DLD1 (cell line): ENCODE measurements around the gene CADM2.

ENCODE experiments used
- in situ Hi-C: cut with HindIII; loops from 2 replicates; pipeline ENCODE4 v1.10.0; 2017; ENCODE audit warnings: low sequenced_read_pairs

Gene CADM2

DNA sequence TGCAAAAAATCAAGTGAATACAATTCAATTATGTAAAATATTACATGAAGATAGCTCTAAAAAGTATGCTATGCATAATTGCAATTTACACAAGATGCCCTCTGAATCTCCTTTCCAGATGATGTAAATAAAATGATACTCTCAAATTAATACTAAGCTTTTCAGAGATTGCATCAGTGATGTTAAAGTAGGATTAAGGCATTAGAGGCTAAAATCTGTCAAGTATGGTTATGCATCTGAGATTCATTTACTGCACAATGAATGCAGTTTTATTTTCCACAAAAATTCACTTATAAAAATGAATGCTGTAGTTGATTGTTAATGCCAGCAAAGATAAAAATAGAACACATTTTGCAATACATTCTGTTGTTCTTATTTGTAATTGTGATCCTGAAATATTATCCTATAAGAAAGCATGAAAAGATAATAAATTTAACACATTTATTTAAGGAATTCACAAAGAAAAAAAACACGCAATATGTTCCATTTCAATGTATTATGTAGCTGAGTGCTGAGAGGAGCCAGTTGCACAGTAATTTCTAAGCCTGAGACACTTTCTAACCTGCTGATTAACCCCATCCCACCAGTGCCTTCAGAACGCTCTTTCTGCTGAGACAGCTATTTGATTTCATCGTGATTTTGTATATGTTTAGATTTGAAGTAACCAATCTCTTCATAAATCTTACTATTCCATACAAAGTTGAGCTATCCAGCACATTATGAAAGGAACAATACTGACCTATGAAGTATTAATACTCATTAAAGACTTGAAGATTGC lies 224.4 kb downstream of the CADM2 start:
- in situ Hi-C loops: no loop called here

DNA sequence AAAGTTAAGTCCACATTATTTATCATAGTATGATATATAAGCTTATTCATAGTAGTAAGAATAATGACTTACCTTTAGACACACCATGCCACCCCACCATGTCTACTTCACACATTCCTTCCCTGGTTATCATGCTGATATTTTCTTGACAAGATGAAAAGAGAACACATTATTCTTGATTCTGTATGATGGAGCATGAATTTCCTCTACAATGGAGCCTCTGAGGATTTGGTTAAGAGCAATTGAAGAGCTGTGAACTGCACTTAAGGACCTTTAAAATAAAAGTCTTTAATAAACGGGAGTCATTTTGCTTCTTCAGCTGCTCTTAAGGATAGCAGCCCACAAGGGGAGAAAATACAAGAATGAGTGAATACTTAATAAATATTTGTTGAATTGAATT lies 226.7 kb downstream of the CADM2 start:
- in situ Hi-C loops: no loop called here

DNA sequence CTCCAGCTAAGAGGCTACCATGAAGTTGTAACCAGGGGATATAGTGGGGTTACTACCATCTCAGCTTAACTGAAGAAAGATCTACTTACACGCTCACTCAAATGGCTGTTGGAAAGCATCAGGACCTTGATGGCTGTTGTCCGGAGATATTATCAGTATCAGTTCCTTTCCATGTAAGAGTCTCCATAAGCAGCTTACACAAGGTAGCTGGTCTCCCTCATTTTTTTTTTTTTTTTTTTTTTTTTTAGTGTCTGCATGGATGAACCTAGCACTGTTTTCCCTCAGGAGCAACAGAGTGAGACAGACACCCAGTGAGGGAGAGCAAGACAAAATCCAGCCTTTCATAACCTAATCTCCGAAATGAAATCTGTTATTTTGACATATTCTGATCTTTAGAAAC lies 230.9 kb downstream of the CADM2 start:
- in situ Hi-C loops: no loop called here

- in situ Hi-C loops: no loop called here
Measured at GRCh38 chr3:85193565-85193964, 234.8 kb downstream of the CADM2 start.

- in situ Hi-C loops: no loop called here
Measured at GRCh38 chr3:85208650-85209049, 249.9 kb downstream of the CADM2 start.

DNA sequence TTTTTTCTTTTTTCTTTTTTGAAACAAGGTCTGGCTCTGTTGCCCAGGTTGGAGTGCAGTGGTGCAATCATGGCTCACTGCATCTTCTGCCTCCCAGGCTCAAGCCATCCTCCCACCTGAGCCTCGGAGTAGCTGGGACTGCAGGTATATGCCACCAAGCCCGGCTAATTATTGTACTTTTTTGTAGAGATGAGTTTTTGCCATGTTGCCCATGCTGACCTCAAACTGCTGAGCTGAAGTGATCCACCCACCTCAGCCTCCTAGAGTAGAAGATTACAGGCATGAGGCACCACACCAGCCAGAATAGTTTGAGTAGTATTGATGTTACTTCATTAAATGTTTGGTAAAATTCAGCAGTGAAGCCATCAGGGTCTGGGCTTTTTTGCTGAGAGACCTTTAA lies 251.8 kb downstream of the CADM2 start:
- in situ Hi-C loops: no loop called here

GRCh38 chr3:85228966-85229365 lies 270.2 kb downstream of the CADM2 start:
- in situ Hi-C loops: no loop called here

DNA sequence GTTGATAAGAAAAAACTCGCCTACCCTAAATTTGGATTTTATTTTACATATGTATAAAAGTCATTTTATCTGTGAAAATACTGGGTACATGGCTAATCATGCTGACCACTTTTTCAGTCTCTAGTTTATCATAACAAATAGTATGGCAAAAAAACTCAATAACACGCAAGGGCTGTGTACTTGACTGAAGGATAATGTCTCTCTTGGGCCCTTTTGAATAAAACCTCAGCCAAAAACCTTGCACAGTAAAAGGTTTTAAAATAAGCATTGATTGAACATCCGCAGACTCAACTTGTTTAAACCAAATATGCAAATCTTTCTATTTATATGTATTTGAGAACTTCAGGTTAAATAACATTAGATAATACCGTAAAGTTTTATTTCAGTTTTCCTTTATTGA lies 285.3 kb downstream of the CADM2 start:
- in situ Hi-C loops: no loop called here

DNA sequence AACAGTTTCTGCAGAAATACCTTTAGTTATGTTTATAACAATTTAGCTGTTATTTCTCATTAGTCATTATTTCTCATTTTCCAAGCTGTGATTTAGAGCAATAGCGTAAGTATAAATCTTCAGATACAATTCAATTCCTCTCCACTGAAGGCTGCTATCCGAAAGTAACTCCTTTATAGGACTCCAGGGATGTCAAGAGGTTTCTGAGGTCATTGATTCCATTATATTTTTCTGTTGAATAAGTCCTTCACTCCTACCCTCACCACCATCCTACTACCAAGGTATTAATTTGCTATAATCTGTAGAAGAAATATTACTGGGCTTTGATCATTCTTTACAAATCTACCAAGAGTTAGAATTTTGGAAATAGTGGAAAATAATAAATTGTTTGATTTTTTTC lies 285.7 kb downstream of the CADM2 start:
- in situ Hi-C loops: no loop called here

DNA sequence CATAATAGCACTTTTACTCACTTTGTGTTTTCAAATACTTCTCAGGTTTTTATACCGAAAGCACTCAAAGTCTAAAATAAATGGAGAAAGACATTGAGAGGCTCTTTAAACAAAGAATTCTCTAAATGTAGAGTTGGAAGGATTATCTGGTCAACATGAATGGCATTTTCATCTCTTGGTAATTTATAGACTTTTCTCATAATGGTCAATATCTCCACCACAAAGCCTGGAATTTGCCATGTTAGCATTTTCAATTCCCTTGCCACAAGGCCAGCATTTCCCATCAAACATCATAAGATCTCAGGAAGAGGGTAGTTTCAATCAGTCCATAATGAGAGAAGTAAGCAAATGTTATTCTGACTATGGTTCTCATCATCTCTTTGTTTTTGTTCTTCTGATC lies 293.0 kb downstream of the CADM2 start:
- in situ Hi-C loops: no loop called here

DNA sequence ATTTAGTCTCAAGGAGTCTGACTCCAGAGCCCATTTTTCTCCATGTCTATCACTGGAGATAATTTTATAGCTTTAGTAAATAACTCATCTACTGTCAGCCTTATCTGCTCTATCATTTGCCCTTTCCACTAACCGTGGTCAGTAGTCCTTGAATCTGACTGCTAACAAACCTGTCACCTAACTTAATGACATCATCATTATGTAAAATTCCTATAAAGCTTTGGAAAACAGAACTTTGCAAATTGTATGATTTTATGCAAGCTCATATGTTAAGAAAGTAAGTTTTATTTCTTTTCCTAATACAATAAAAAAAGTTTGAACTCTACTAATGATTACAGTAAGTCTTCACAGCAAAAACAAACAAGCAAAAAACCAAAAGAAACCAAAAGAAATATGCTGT lies 293.9 kb downstream of the CADM2 start:
- in situ Hi-C loops: no loop called here

DNA sequence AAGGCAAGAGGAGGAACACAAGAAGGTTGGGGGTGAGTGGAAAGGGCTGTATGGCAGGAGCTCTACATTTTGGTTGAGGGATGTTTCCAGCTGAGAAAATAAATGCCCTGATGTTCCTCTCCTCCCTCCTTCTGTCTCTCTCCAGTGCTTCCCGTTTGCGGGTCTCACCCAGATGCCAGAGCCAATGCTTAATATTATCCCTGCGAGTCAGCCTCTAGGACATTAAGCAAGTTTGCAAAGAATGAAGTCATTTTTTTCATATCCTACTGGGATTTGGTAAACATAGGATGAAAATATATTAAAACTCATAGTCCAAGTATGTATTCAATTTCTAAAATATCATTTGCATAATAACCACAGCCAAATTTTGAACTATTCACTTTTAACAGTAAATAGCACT lies 295.9 kb downstream of the CADM2 start:
- in situ Hi-C loops: no loop called here

GRCh38 chr3:85255949-85256348 lies 297.2 kb downstream of the CADM2 start:
- in situ Hi-C loops: no loop called here

- in situ Hi-C loops: no loop called here
Measured at GRCh38 chr3:85258326-85258725, 299.5 kb downstream of the CADM2 start.

GRCh38 chr3:85258819-85259218 lies 300.0 kb downstream of the CADM2 start:
- in situ Hi-C loops: no loop called here

GRCh38 chr3:85259748-85260147 lies 301.0 kb downstream of the CADM2 start:
- in situ Hi-C loops: no loop called here

GRCh38 chr3:85264381-85264780 lies 305.6 kb downstream of the CADM2 start:
- in situ Hi-C loops: no loop called here

DNA sequence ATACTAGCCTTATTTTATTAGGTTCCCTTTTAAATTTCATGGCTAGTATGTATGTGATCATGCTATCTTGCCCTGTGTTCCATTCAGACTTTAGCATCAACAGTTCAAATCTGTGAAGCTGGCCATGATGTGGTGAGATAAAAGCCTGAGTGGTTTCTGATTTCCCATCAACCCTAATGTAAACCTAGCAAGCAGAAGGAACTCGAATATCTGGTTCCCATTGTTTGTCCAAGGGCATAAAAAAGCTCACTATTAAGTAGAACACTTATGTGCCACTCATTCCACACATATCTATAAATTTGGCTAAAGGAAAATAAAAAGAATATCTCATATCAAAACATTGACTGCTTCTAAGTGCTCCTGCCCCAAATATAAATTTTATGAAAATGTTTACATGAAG lies 311.7 kb downstream of the CADM2 start:
- in situ Hi-C loops: no loop called here

GRCh38 chr3:85271911-85272310 lies 313.1 kb downstream of the CADM2 start:
- in situ Hi-C loops: no loop called here

DNA sequence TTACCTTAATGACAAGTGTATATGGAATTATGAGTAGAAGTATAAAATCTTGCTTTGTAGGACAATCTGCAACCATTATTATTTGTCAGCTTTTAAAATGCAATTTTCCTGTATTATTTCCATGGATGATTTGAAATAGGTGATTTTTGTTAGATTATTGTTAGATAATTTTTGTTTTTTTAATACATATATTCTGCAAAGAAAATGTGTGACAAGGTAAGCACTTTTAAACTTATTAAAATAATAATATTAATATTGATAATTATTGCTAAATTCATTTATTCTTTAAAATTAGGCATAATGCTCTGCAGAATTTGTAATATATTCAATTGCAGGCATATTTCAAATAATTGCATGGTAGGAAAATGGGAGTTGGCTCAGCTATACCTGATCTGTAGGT lies 329.5 kb downstream of the CADM2 start:
- in situ Hi-C loops: no loop called here

DNA sequence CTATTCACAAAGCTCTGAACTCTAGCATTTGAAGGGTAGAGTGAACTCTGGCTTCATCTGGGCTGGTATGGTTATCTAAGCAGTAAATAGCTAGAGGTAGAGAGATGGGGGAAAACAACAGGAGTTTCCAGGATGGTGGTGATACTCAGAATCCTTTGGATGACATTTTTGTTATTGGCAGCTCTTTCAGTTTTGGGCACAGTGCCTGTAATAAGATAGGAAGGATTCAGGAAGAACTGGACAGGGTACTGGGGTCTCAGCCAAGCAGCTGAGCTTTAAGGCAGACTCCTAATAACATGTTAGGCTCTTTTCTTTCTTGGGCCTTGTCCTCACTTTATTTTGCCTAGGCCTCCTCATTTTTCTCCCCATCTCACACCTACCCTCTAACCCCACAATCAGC lies 338.5 kb downstream of the CADM2 start:
- in situ Hi-C loops: no loop called here

DNA sequence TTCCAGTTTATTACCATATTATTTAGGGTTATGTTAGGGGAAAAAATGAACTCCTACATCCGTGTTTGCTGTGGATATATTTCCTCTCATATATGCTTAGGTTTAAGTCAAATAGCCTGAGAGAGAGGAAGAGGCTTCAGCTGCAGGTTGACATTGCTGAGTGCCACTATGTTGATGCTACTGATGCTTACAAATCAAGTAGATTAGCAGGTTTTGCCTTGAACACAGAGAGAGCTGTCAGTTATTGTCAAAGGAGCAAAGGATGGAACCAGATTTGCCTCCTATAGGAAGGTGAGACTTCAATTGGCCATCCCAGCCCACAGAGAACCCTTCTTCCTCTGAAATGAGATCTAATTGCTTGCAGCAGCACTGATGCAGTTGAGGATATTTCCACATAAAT lies 339.2 kb downstream of the CADM2 start:
- in situ Hi-C loops: no loop called here

- in situ Hi-C loops: no loop called here
Measured at GRCh38 chr3:85303156-85303555, 344.4 kb downstream of the CADM2 start.
